SH-SY5Y (cell line): ENCODE data around the gene SPDEF.

Experiments
- GATA2 ChIP-seq: IDR thresholded peaks from 2 replicates; pipeline ENCODE4 v1.6.1; 2011; ENCODE audit warnings: mild to moderate bottlenecking, low read depth, low read length
- GATA3 ChIP-seq: IDR thresholded peaks from 2 replicates; pipeline ENCODE4 v1.6.1; 2011; ENCODE audit warnings: low read depth, mild to moderate bottlenecking, low read length, moderate library complexity

DNA sequence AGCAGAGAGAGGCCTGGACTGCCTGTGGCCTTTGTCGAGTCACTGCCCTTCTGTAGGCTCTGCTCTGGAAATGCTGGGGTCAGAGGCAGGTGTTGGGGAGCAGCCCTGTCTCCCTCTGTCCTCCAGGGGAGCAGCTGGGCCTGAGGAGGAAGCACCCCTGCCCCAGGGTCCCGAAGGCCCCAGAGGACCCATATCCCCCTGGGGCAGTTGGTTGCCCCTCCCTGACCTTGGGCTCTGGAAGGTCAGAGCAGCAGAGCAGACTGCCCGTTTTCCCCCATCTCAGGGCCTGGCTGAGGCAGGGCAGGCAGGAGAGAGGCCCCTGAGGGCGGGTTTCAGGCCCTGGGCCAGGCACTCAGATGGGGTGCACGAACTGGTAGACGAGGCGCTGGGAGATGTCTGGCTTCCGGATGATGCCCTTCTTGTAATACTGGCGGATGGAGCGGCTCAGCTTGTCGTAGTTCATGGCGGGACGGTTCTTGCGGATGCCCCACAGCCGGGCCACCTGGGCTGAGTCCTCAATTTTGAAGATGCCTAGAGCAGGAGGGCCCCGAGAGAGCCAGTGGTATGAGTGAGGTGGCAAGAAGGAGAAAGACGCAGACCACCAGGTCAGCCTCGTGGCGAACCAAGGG is 18.1 kb downstream of the SPDEF start:
- no peak for TF ChIP-seq GATA3
- no peak for TF ChIP-seq GATA2
